DMS153 (cell line): ENCODE results near the gene SEPTIN1.

ENCODE experiments used
- DNase-seq: peaks from one replicate; lab custom pipeline; 2025; lab: John Stamatoyannopoulos, UW

SEPTIN1 gene, protein sequence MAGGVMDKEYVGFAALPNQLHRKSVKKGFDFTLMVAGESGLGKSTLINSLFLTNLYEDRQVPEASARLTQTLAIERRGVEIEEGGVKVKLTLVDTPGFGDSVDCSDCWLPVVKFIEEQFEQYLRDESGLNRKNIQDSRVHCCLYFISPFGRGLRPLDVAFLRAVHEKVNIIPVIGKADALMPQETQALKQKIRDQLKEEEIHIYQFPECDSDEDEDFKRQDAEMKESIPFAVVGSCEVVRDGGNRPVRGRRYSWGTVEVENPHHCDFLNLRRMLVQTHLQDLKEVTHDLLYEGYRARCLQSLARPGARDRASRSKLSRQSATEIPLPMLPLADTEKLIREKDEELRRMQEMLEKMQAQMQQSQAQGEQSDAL

DNA sequence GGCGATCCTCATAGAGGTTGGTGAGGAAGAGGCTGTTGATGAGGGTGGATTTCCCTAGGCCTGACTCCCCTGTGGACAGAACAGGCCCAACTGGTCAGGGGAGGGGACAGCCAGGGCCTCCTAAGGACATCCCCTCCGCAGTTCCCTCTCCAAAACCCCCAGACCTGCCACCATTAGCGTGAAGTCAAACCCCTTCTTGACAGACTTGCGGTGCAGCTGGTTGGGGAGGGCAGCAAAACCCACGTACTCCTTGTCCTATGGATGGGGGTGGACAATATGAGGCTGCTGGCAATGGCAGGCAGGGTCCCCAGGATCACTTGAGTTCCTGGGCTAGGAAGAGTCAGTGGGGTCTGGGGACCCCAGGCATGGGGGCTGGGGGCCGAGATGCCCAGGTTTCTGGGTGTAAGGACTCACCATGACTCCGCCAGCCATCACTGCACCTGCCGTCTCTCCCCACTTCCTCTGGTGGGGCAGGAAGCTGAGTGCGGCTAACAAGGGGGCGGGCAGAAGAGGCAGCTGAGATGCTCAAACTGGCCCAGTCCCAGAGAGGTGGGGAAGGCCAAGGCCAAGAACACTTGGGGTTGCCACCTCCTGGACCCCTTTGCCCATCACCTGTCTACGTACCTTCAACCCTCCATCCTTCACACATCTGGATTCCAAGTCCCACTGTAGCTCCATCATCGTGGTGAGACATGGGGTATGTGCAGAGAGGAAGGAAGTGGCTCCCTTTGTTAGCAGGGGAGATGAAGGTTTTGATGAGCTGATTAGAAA lies at the start of gene SEPTIN1:
Gene SEPTIN1 (minus strand): TSS at position 451 of the 771 bp plus-strand sequence. CDS start 19 bp downstream, at position 432.
- DNase-seq = no peak

DNA sequence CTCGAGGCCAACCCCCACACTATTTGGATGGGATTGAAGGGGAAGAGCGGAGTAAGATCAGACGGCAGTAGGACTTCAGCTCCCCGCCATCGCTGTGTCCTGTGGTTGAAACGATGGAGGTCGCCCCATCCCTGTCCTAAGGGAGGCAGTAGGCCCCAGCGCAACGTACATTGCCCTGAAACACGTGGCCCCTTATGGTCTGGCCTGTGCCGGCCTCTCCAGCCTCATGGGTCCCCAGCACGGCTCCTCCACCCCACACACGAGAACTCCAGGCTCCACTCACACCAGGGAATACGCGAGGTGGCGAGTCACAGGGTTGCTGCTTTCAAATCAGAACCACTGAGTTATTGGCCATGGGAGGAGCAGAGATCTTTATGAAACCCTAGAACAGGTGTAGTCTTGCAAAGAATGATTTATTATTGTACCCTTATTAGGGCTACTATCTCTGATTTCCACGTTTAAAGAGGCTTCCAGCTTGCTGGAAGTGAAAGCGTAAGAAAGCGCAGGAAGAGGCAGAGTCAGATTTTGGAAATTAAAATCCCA lies 48.1 kb upstream of the SEPTIN1 start:
- peak; percentile 64 for DNase-seq

DNA sequence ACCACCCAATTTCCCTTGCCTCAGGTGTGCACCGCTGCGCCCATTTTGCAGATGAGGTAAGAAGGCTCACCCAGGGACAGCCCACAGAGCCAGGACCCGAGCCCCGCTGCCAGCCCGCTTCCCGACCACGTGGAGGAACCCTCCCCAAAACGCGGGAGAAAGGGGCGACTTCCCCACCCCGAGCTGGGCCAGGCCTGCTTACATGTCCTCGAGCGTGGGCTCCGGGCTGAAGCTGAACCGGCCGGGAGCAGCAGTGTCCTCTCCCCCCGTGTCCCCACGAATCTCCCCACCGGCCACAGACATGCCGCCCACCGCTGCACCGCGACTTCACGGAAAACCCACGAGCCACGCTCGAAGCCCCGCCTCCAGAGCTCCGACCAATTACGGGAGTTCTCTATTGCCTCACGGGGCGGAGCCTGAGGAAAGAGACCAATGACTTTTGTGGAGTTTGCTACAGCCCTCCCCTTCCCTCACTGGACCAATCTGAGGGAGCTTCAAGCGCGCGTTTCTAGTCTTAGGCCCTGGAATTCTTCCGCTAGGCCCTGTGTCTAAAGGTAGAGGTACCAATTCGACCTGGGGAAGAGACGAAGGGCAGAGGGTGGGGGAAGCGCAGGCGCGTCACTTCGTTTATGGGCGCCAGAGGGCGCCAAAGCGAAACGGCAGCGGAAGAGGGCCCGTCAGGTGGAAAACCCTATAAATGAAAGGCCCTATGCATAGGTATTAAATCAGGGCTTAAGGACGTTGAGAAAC lies 47.5 kb upstream of the SEPTIN1 start, which contains the start of gene DCTPP1:
Gene DCTPP1 (minus strand): TSS at position 353 of the 750 bp plus-strand sequence. CDS start 50 bp downstream, at position 303.
- DNase-seq = peak; percentile 100

DNA sequence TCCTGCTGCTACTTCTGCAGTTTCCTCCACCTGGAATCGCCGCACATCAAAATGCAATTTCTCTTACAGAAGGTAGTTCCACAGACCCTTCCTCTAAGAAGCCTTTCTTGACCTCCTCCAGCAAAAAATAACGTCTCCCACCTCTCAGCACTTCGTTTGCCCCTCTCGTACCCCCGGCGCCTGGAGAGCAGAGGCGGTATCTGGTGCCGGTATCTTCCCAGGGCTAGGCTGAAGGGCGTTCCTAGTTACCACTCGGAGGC lies 47.0 kb upstream of the SEPTIN1 start:
- DNase-seq = no peak

DNA sequence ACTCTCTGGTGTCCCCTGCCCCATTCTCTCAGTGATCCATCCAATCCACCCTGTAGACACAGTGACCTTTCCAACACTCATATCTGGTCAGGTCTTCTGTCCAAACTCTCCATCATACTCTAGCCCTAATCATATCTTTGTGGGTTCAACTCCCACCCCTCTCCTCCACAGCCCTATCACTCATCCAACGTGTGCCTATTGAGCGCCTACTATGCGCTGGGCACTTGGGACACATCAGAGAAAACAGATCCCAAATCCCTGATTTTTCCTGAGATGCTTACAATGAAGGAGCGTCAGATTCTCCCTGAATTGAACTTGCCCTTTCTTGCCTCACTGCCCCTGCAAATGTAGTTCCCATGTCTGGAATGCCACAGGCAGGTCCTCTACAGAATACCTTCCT lies 45.7 kb upstream of the SEPTIN1 start:
- DNase-seq = no peak

DNA sequence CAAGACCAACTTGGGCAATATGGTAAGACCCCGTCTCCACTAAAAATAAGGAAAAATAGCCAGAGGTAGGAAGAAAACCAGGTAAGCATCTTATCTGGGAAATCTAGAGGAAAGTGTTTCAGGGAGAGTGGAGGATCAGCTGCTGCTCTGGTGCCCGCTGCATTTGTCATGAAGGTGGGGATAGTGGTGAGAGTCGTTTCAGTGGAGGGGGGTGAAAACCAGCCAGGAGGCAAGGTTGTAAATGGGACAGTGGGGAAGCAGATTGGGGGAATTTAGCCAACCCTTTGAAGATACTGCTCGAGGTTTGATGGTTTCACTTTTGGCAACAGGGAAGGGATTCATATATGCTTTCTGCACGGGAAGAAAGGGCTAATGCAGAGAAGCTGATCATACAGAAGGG lies 38.6 kb upstream of the SEPTIN1 start:
- no peak for DNase-seq

DNA sequence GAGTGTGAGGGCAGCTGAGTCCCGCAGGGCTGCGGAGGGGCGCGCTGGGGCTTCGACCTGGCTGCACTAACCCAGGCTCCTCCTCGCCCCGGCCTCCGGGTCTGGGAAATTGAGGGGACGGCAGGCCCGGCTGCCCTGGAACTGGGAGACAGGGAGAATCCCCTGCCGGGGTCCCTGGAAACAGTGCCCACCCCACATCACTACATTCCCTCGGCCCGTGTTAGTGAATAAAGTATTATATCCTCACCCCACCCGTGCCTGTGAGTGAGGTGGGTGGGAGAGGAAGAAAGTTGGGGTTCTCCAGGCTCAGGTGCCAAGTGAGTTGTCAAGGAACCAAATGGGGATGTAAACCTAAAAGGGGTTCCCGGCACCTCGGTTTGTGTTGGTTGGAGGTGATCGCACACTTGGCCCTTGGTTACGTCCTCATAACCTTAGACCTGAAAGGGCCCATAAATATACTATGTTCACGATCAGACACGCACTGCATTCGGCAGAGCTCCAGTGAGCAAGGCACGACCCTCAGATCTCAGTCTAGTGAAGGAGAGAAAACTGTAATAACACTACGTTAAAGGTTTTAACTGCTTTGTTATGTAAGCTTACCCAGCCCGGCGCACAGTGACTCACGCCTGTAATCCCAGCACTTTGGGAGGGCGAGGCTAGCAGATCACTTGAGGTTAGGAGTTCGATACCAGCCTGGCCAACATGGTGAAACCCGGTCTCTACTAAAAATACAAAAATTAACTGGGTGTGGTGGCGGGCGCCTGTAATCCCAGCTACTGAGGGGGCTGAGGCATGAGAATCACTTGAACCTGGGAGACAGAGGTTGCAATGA lies 36.2 kb upstream of the SEPTIN1 start:
- DNase-seq = no peak

DNA sequence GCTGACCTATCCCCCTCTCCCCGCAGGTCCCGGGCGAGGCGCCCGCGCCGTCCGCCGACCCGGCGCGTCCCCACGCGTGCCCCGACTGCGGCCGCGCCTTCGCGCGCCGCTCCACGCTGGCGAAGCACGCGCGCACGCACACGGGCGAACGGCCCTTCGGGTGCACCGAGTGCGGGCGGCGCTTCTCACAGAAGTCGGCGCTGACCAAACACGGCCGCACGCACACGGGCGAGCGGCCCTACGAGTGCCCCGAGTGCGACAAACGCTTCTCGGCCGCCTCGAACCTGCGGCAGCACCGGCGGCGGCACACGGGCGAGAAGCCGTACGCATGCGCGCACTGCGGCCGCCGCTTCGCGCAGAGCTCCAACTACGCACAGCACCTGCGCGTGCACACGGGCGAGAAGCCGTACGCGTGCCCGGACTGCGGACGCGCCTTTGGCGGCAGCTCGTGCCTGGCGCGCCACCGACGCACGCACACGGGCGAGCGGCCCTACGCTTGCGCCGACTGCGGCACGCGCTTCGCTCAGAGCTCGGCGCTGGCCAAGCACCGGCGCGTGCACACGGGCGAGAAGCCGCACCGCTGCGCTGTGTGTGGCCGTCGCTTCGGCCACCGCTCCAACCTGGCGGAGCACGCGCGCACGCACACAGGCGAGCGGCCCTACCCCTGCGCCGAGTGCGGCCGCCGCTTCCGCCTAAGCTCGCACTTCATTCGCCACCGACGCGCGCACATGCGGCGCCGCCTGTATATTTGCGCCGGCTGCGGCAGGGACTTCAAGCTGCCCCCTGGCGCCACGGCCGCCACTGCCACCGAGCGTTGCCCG lies 35.4 kb upstream of the SEPTIN1 start:
- DNase-seq = peak; percentile 93

DNA sequence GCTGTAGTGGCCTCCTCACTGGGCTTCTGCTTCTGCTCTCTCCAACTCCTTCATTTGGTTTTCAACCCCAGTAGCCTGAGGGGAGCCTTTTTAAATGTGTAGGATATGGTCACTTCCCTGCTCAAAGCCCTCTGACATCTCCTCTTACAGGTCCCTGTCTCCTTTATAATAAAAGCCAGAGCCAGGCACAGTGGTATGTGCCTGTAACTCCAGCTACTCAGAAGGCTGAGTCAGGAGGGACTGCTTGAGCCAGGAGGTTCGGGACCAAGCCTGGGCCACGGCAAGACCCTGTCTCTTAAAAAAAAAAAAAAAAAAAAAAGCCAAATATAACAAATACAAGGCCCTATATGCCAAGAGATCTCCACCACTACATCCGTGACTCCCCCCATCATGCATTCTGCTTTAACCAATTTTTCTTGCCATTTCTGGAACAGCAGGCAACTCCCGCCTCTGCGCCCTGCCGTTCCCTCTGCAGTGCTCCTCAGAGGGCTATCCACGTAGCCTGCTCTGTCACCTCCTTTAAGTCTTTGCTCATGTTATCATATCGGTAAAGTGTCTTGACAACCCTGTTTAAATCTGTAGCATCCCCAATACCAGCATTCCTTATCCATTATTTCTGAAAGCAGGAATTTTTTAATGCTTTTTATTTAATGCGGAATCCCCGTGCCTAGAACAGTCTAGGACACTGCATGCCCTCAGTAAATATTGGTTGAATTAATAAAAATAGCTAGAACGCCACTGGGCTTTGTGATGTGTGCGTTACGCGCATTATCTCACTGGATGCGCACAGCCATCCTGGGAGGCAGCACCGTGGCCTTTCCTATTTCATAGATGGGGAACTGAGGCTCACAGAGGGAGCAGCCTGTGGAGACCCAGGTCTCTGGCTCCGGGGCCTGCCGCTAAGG lies 34.5 kb upstream of the SEPTIN1 start:
- no peak for DNase-seq

DNA sequence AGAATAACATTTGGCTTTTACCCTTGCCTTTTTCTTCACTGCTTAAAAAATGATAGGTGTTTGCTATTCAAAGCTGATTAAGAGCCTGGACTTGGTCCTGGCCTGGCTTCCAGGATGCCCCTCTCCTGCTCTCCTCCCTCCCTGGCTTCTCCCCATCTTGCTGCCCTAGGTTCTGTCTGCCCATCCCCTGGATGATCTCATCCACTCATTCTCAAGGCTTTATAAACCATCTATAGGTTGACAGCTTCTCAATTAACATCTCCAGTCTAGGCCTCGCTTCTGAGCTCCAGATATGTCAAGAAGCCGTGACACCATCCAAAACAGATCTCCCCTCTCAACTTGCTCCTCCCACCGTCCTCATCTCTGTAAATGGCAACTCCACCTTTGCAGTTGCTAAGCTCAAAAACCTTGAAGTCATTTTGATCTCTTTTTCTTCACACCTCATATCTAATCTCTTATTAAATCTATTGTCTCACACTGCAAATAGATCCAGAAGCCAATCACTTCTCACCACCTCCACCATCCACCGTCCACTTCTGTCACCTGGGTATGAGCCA lies 33.8 kb upstream of the SEPTIN1 start:
- DNase-seq = no peak

DNA sequence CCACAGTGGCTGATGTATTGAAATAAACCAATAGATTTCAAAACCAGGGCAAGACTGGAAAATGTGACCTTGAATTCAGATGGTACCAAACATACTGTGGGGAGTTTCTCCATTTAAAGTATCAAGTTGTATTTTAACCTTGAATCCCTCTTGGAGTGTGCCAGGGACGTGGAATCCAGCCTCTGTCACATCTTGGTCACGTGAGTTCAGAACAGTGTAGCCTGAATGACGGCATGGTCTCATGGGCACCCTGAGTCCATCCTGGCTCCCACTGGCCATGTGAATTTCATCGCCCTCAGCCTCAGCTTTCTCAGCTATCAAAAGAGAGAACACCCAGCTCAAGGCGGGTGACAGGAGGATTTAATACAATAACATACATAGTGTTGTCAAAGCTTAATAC lies 31.8 kb upstream of the SEPTIN1 start:
- DNase-seq = no peak

DNA sequence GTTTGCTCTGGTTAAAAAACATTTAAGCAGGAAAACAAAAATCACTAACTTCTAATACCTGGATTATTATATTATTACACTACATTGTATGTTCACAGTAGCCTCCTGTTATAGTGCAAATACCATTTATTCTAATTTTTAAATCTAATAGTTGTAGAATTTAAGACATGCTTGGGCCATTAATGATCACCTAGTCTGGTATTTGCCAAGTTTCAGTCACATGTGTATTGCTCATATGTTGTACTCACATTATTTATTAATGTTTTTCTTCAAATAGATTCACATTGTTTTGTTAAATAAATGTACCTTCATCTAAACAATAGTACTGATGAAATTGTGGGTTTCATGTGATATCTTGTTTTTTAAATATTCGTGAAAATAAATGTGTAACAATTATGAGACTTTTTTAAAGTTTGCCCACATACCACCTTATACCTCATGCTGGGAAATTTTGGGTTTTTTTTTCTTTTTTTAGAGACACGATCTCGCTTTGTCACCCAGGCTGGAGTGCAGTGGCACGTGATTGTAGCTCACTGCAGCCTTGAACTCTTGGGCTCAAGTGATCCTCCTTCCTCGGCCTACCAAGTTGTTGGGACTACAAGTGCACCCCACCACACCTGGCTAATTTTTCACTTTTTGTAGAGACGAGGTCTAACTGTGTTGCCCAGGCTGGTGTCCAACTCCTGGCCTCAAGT lies 30.9 kb upstream of the SEPTIN1 start:
- no peak for DNase-seq

DNA sequence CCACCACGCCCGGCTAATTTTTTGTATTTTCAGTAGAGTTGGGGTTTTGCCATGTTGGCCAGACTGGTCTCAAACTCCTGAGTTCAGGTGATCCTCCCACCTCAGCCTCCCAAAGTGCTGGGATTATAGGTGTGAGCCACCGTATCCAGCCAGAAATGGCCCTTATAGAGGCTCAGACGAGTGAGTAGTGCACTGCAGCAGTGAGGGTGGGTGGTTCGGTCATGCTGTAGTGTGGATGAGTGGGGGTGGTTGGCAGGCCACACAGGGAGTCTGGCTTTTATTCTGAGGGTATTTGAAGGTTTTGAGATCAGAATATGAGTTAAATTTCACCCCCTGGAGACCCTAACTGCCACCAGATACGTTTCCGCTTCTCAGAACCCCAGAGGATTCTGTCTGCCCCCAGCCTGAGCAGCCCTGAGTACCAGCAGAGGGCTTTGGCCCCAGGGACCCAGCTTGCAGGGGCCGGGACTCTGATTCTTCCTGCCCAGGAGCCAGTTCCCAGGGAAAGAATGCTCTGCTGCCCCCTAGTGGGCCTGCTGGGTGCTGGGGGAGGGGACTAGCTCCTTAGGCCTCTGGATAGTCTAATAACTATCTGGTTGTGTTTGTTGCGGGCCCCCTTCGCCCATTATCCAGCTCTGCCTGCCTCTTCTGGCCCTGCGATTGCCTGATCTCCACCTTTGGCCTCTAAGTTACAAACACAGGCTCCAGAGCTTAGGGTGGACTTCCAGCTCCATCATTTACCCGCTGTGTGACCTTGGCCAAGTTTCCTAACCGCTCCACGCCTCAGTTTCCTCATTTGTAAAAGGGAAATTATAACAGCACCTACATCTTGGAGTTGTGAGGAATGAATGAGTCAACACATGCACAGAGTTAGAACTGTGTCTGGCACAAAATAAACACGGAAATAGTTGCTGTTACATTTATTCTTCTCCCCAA lies 27.0 kb upstream of the SEPTIN1 start:
- DNase-seq = peak; percentile 64

DNA sequence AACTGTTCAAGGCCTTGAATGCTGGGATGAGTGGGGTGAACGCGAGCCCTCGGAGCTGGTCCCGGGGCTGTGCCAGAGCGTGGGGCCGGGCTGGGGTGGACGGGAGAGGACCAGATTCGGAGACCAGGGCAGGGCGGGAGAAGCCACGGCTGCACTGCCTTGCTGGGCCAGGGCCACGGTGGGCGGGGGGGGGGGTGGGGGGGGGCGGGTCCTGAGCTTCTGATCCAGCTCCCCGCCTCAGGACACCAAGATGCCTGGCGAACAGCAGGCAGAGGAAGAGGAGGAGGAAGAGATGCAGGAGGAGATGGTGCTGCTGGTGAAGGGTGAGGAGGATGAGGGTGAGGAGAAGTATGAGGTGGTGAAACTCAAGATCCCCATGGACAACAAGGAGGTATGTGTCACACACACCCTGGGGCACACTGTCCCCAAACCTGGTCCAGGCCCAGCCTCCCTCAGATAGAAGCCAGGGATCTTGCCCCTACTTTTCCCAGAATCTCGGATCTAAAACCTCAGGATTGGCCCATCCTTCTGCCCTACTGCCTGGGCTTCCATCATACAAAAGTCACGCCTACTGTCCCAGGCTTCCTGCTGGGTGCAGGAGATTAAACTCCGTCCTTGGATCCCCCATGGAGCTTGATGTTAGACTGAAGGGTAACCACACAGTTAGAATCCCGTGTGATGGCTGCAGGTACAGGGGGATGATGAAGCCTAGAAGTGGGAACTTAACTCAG lies 25.6 kb upstream of the SEPTIN1 start:
- no peak for DNase-seq

DNA sequence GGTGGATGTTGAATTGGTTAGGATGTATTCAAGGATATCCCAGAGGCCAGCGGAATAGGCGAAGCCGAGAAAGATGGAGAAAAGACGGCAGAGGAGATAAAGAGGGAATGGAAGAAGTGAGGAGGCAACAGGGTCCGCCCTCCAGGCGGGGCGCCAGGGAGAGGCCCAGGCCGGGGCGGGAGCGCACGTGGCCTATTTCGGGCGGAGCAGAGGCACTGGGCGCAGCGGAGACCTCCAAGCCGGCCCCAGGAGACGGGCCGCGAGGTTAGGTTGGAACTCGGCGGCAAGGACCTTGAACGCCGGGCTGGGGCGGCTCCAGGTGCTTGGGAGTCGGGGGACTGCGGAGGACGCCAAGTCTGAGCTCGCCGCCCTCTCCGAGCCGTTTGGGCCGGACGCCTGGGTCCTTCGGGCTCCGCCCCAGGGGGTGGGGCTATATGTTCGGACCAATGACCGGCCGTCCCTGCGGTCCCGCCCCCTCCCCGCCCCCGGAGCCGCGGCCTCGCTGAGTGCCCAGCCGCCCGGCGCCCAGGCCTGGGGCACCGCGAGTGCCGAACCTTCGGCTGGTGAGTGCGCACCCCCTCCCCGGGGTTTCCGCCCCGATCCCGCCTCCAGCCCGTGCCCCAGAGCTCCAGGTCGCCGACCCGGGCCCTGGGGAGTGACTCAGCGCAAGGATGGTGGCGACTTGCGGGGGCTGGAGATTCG lies 24.9 kb upstream of the SEPTIN1 start, which contains the start of gene ZNF771:
Gene ZNF771 (plus strand): TSS at position 505 of the 702 bp plus-strand sequence. CDS start 448 bp downstream, outside the sequence.
- DNase-seq = peak; percentile 73

DNA sequence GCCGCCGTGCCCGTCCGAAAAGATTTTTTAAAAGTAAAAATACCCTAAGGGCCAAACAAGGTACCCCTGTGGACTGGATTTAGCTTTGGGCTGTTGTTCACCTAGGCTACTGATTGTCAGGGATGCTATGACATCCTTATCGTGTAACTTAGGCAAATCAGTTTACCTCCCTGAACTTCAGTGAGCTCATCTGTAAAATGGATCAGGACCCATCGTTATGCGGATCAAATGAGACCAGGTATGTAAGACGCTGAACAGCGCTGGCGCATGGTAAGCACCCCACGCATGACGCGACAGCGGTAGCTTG lies 24.4 kb upstream of the SEPTIN1 start:
- DNase-seq = no peak
